A549 (cell line): Measurements from ENCODE around the gene PLD3. TPM values are rescaled to one million over a fixed set of nuclear protein-coding genes. Genes with fewer than 3 reads are reported as not detected.

Experiments used
- ATAC-seq, 2 experiments: fragments of 200-7000 bp in 1 of 2; fragments of >200 bp in 1 of 2; cut with Nextera tagmentation in 1 of 2; cut with Tn5 transposase in 1 of 2; 3 replicates each; pipeline versions ENCODE4 v1.8.0 to v1.9.1; 2018 to 2020; ENCODE audit warnings: mild to moderate bottlenecking in 1 of 2, moderate library complexity in 1 of 2
- CTCF ChIA-PET: fragments of 300-600 bp; sonication (Branson Sonifier 250); formaldehyde crosslinking; extraction: SDS; loops from one replicate; lab custom pipeline; 2021; ENCODE audit warnings: antibody characterized with exemption, inconsistent platforms; lab: Yijun Ruan, JAX
- POLR2A ChIA-PET: fragments of 350-600 bp; formaldehyde crosslinking; extraction: SDS; loops from one replicate; lab custom pipeline; 2021; ENCODE audit warnings: antibody characterized with exemption, inconsistent platforms; lab: Yijun Ruan, JAX
- DNase-seq, 2 experiments: peaks; one replicate each; pipeline versions ENCODE4 v3.0.0 to v3.0.0-alpha.2; 2011 to 2016; ENCODE audit warnings: low read depth in 1 of 2, low spot score in 1 of 2
- FAIRE-seq: peaks from 2 replicates; lab custom pipeline; 2011; peaks lifted over from hg19 to GRCh38; lab: Jason Lieb, UNC
- H3K27ac ChIP-seq, 2 experiments: fragments of >200 bp; sonication (Bioruptor Twin); formaldehyde crosslinking; 3 replicates each; pipeline ENCODE4 v1.5.1; 2016 to 2017
- H3K4me1 ChIP-seq: fragments of >200 bp; sonication (Bioruptor Twin); formaldehyde crosslinking; 3 replicates; pipeline ENCODE4 v1.6.1; 2016
- H3K4me2 ChIP-seq: fragments of >200 bp; sonication (Bioruptor Twin); formaldehyde crosslinking; 3 replicates; pipeline ENCODE4 v1.6.1; 2016
- H3K4me3 ChIP-seq: fragments of >200 bp; sonication (Bioruptor Twin); formaldehyde crosslinking; 3 replicates; pipeline ENCODE4 v1.5.1; 2016
- H3K9me3 ChIP-seq: fragments of >200 bp; sonication (Bioruptor Twin); formaldehyde crosslinking; 3 replicates; pipeline ENCODE4 v1.6.1; 2016
- CBX8 ChIP-seq: fragments of 200-600 bp; sonication (generic); IDR thresholded peaks from 2 replicates; pipeline ENCODE4 v1.6.1; 2016
- CEBPB ChIP-seq, 2 experiments: fragments of >200 bp in 1 of 2; sonication (Bioruptor Twin) in 1 of 2; formaldehyde crosslinking in 1 of 2; IDR thresholded peaks; 2 replicates each; pipeline ENCODE4 v1.6.1; 2012 to 2016
- CHD2 ChIP-seq: fragments of 150-350 bp; IDR thresholded peaks from 2 replicates; pipeline ENCODE4 v1.6.1; 2014; ENCODE audit warnings: low read length; ENCODE audit not compliant: partially characterized antibody
- E2F6 ChIP-seq: IDR thresholded peaks from 2 replicates; pipeline ENCODE4 v1.6.1; 2012; ENCODE audit warnings: low read depth, borderline replicate concordance
- ESRRA ChIP-seq: fragments of 150-350 bp; IDR thresholded peaks from 2 replicates; pipeline ENCODE4 v1.6.1; 2014; ENCODE audit warnings: mild to moderate bottlenecking, low read length, borderline replicate concordance
- FOSB ChIP-seq: fragments of 250-450 bp; sonication (Bioruptor Pico); IDR thresholded peaks from 2 replicates; pipeline ENCODE4 v1.5.0; 2020; ENCODE audit warnings: mild to moderate bottlenecking, moderate library complexity
- FOSL2 ChIP-seq, 2 experiments: fragments of 450-650 bp in 1 of 2; fragments of >200 bp in 1 of 2; sonication (Bioruptor Twin) in 1 of 2; formaldehyde crosslinking; IDR thresholded peaks; 2 replicates each; pipeline versions ENCODE4 v1.5.0 to v1.6.1; 2016 to 2020; ENCODE audit warnings: mild to moderate bottlenecking in 1 of 2, moderate library complexity in 1 of 2
- FOXS1 ChIP-seq: fragments of 250-450 bp; sonication (Bioruptor Pico); IDR thresholded peaks from 2 replicates; pipeline ENCODE4 v1.5.0; 2020; ENCODE audit warnings: mild to moderate bottlenecking, moderate library complexity
- HMGXB4 ChIP-seq: fragments of 250-450 bp; sonication (Bioruptor Pico); IDR thresholded peaks from 2 replicates; pipeline ENCODE4 v1.5.0; 2021; ENCODE audit warnings: mild to moderate bottlenecking, moderate library complexity, borderline replicate concordance
- HOXA7 ChIP-seq: fragments of 250-450 bp; sonication (Bioruptor Pico); IDR thresholded peaks from 2 replicates; pipeline ENCODE4 v1.5.0; 2020; ENCODE audit warnings: mild to moderate bottlenecking, moderate library complexity
- JUNB ChIP-seq: fragments of >200 bp; sonication (Bioruptor Twin); formaldehyde crosslinking; IDR thresholded peaks from 2 replicates; pipeline ENCODE4 v1.6.1; 2016
- NFE2L2 ChIP-seq: fragments of 150-350 bp; conservative IDR thresholded peaks from 2 replicates; pipeline ENCODE4 v1.6.1; 2014; ENCODE audit warnings: low read length
- NPAS2 ChIP-seq: fragments of 250-450 bp; sonication (Bioruptor Pico); IDR thresholded peaks from 2 replicates; pipeline ENCODE4 v1.8.0; 2022; ENCODE audit warnings: mild to moderate bottlenecking, moderate library complexity, borderline replicate concordance
- RARB ChIP-seq: fragments of 250-450 bp; sonication (Bioruptor Pico); IDR thresholded peaks from 2 replicates; pipeline ENCODE4 v1.8.0; 2021; ENCODE audit warnings: mild to moderate bottlenecking, moderate library complexity
- RCOR1 ChIP-seq: fragments of 150-350 bp; IDR thresholded peaks from 2 replicates; pipeline ENCODE4 v1.6.1; 2014; ENCODE audit warnings: antibody characterized with exemption, low read length, low read depth
- SMC3 ChIP-seq: fragments of >200 bp; sonication (Bioruptor Twin); formaldehyde crosslinking; IDR thresholded peaks from 3 replicates; pipeline ENCODE4 v1.6.1; 2018; ENCODE audit warnings: inconsistent platforms
- ZSCAN20 ChIP-seq: fragments of 250-450 bp; sonication (Bioruptor Pico); IDR thresholded peaks from 2 replicates; pipeline ENCODE4 v1.8.0; 2022; ENCODE audit warnings: mild to moderate bottlenecking, moderate library complexity
- WGBS: methylation state at CpG from one replicate; pipeline ENCODE4 v1.1.6; 2017; ENCODE audit errors: missing lambda C conversion rate; 5-methylcytosine and 5-hydroxymethylcytosine counted together
- polyA plus RNA-seq, 4 experiments: library from polyadenylated mRNA; depleted of rRNA in 3 of 4; stranded (reverse); fragments of >200 nt; fragmentation: RNase III in 1 of 4; extraction: RNeasy Plus Mini Kit Qiagen cat#74134 plus additional on column Dnase treatment in 1 of 4; gene quantifications; 2 replicates in 3 of 4; 3 replicates in 1 of 4; pipeline ENCODE4 v1.2.3, GENCODE V29; 2011 to 2017

Gene PLD3
- polyA plus RNA-seq, 2 of the 4 experiments (the other 2 are of a cell fraction) = 265 to 290 TPM

GRCh38 chr19:40360020-40360707 is 11.7 kb downstream of the PLD3 start:
- 90% methylated on average over 13 of the region's 13 CpGs for WGBS
- TF ChIP-seq FOSL2 (IDR thresholded peaks at IDR 0.05) (no peak), FOSL2 (CRISPR knock-in tag; IDR thresholded peaks at IDR 0.05) (no peak), ZSCAN20 (CRISPR knock-in tag) (no peak), NFE2L2 (no peak), RARB (CRISPR knock-in tag) (no peak), SMC3 (no peak), FOSB (no peak), NPAS2 (CRISPR knock-in tag) (no peak), FOXS1 (CRISPR knock-in tag) (no peak), CHD2 (no peak), E2F6 (no peak), HMGXB4 (no peak), RCOR1 (no peak)
- ChIA-PET CTCF (interaction anchor here (0.5 kb wide), 1 partner anchor 63 kb away, joined by 3 read pairs; no protein-coding TSS in a partner anchor), POLR2A (no interaction called here)
- Histone ChIP-seq H3K9me3 (no peaks in the 10 kb centered on the region), H3K4me3 (no peak overlapping the region), H3K4me2 (no peak overlapping the region), H3K27ac (no peak overlapping the region), H3K4me1 (0 out of 3 replicates have a peak, but pooled peaks cover 2% of the 10 kb centered on the region)
- DNase-seq = no peak
- FAIRE-seq = peak; percentile 82
- ATAC-seq = peak in 1 of 2 experiments; percentile 19; a peak in 2 of 6 replicates

GRCh38 chr19:40360708-40361241 is 12.3 kb downstream of the PLD3 start:
- TF ChIP-seq CEBPB (IDR thresholded peaks at IDR 0.05) (peak; percentile 22 to 40; a peak in 1 of 4 replicates), JUNB (no peak)
- Histone ChIP-seq H3K4me1 (peaks cover 4% of the 10 kb centered on the region; the same call in 2 of the 3 replicates), H3K4me2 (no peak overlapping the region), H3K9me3 (no peaks in the 10 kb centered on the region), H3K27ac (no peak overlapping the region), H3K4me3 (no peak overlapping the region)
- CTCF ChIA-PET = interaction anchor here (0.9 to 1.4 kb wide), 2 partner anchors 10 to 104 kb away, joined by 3 read pairs; no protein-coding TSS in a partner anchor
- POLR2A ChIA-PET = no interaction called here
- ATAC-seq (peak; percentile 9; a peak in 2 of 6 replicates), DNase-seq (no peak), FAIRE-seq (peak; percentile 98)
- 94% methylated on average over 12 of the region's 12 CpGs for WGBS

GRCh38 chr19:40362160-40362559 is 13.7 kb downstream of the PLD3 start:
- H3K4me1 ChIP-seq = peaks cover 16% of the 10 kb centered on the region
- no peak overlapping the region for H3K4me2 ChIP-seq
- 74% methylated on average over 3 of the region's 3 CpGs for WGBS
- TF ChIP-seq HOXA7 (no peak), CBX8 (no peak), ESRRA (0 out of 2 replicates have a peak, but pooled peaks have one; percentile 45)
- no peak overlapping the region for H3K4me3 ChIP-seq
- POLR2A ChIA-PET = no interaction called here
- H3K9me3 ChIP-seq = no peaks in the 10 kb centered on the region
- CTCF ChIA-PET = interaction anchor here (0.9 to 1.4 kb wide), 2 partner anchors 9 to 11 kb away, joined by 3 read pairs; no protein-coding TSS in a partner anchor
- H3K27ac ChIP-seq = no peak overlapping the region
- no peak for FAIRE-seq
- DNase-seq = no peak
- ATAC-seq = no peak
